Esophagus muscularis mucosa (tissue), 4 donors: ENCODE data around the gene PCDH1. TPM values are rescaled to one million over a fixed set of nuclear protein-coding genes. Genes with fewer than 3 reads are reported as not detected.
A peak's percentile ranks its signal among the peaks of the same experiment; 100 is the strongest.

Experiments
- DNase-seq: peaks from one replicate; pipeline ENCODE4 v3.0.0-alpha.2; 2017; ENCODE audit errors: extremely low spot score
- H3K27ac ChIP-seq, 4 donors: fragments of 200-600 bp; sonication (generic); replicated peaks in 1 of 4; 1 replicate in 3 of 4; 2 replicates in 1 of 4; pipeline ENCODE4 v1.5.1; 2016 to 2019; ENCODE audit warnings: mild to moderate bottlenecking in 1 of 4
- H3K27me3 ChIP-seq, 4 donors: fragments of 200-600 bp; sonication (generic); one replicate each; pipeline versions ENCODE4 v1.5.1 to v1.6.0; 2016 to 2019
- H3K36me3 ChIP-seq, 4 donors: fragments of 200-600 bp; sonication (generic); one replicate each; pipeline ENCODE4 v1.5.1; 2016 to 2019
- H3K4me1 ChIP-seq, 4 donors: fragments of 200-600 bp; sonication (generic); one replicate each; pipeline ENCODE4 v1.5.1; 2016 to 2019
- H3K4me3 ChIP-seq, 4 donors: fragments of 200-600 bp; sonication (generic); 1 replicate in 2 of 4; 2 replicates in 2 of 4; pipeline ENCODE4 v1.5.1; 2016 to 2019; ENCODE audit warnings: mild to moderate bottlenecking in 4 of 4, moderate library complexity in 1 of 4
- H3K9me3 ChIP-seq, 4 donors: fragments of 200-600 bp; sonication (generic); 1 replicate in 3 of 4; 2 replicates in 1 of 4; pipeline ENCODE4 v1.5.1; 2016 to 2019
- CTCF ChIP-seq, 3 experiments: fragments of 200-600 bp in 2 of 3; fragments of 450-650 bp in 1 of 3; sonication (generic) in 2 of 3; IDR thresholded peaks; one replicate each; pipeline ENCODE4 v1.5.1; 2017 to 2019; ENCODE audit warnings: antibody characterized with exemption in 3 of 3, mild to moderate bottlenecking in 2 of 3, moderate library complexity in 1 of 3
- EP300 ChIP-seq: sonication (generic); formaldehyde crosslinking; IDR thresholded peaks from one replicate; pipeline ENCODE4 v1.6.1; 2017; ENCODE audit warnings: antibody characterized with exemption
- POLR2A ChIP-seq: fragments of 450-650 bp; IDR thresholded peaks from one replicate; pipeline ENCODE4 v1.6.1; 2017; ENCODE audit warnings: antibody characterized with exemption, moderate library complexity, mild to moderate bottlenecking, low read depth
- POLR2AphosphoS5 ChIP-seq, 2 donors: sonication (generic); formaldehyde crosslinking; IDR thresholded peaks; one replicate each; pipeline ENCODE4 v1.6.1; 2017; ENCODE audit warnings: antibody characterized with exemption in 2 of 2
- WGBS: methylation state at CpG from one replicate; pipeline ENCODE4 v1.1.5; 2018; 5-methylcytosine and 5-hydroxymethylcytosine counted together
- intact Hi-C: fragments of 100-400 bp; cut with DNase I; formaldehyde crosslinking; loops from one replicate; pipeline ENCODE4 v1.15.1; 2023
- total RNA-seq, 4 donors: library from RNA; depleted of rRNA; stranded (reverse); fragments of >200 nt; gene quantifications; one replicate each; pipeline versions ENCODE4 v1.1.0 to v1.2.1, GENCODE V29; 2016

Gene PCDH1
- total RNA-seq, 4 donors from 2014 or later = 18.7 to 57.8 (median 38.2) TPM

GRCh38 chr5:141875795-141876627, 2.2 kb downstream of the PCDH1 start:
- intact Hi-C loops = no loop called here
- peaks cover 57 to 87% (median 68%) of the 10 kb centered on the region in 4 donors for H3K4me1 ChIP-seq
- H3K4me3 ChIP-seq = peak overlapping the region; percentile 70 to 82 (median 73)
- no peak for DNase-seq
- no peaks in the 10 kb centered on the region for H3K9me3 ChIP-seq
- H3K27me3 ChIP-seq = peaks cover 0 to 73% (median 30%) of the 10 kb centered on the region in 4 donors
- peak overlapping the region; percentile 76 to 82 (median 77) for H3K27ac ChIP-seq
- peaks cover 0 to 6% (median 0%) of the 10 kb centered on the region in 4 donors for H3K36me3 ChIP-seq
- 1% methylated on average over 24 of the region's 65 CpGs for WGBS
- TF ChIP-seq POLR2AphosphoS5 (IDR thresholded peaks at IDR 0.05) (peak in 1 of 2 donors; percentile 36), EP300 (no peak), POLR2A (no peak), CTCF (IDR thresholded peaks at IDR 0.05) (no peak)

GRCh38 chr5:141875022-141875740, 3.0 kb downstream of the PCDH1 start:
- Histone ChIP-seq H3K27ac (peak overlapping the region; percentile 76 to 82 (median 77)), H3K4me3 (peak overlapping the region; percentile 70 to 82 (median 73)), H3K36me3 (peaks cover 0 to 6% (median 0%) of the 10 kb centered on the region in 4 donors), H3K4me1 (peaks cover 53 to 84% (median 64%) of the 10 kb centered on the region in 4 donors), H3K9me3 (no peaks in the 10 kb centered on the region), H3K27me3 (peaks cover 0 to 68% (median 26%) of the 10 kb centered on the region in 4 donors)
- intact Hi-C loops = no loop called here
- no peak for DNase-seq
- TF ChIP-seq EP300 (no peak), POLR2AphosphoS5 (IDR thresholded peaks at IDR 0.05) (no peak), CTCF (IDR thresholded peaks at IDR 0.05) (no peak), POLR2A (no peak)
- WGBS = 15% methylated on average over 9 of the region's 9 CpGs

GRCh38 chr5:141874262-141874964, 3.8 kb downstream of the PCDH1 start:
- Histone ChIP-seq H3K4me3 (peak overlapping the region; percentile 70 to 82 (median 73)), H3K36me3 (peaks cover 0 to 6% (median under 1%) of the 10 kb centered on the region in 4 donors), H3K4me1 (peaks cover 47 to 76% (median 60%) of the 10 kb centered on the region in 4 donors), H3K9me3 (no peaks in the 10 kb centered on the region), H3K27ac (peak overlapping the region; percentile 41 to 82 (median 77)), H3K27me3 (peaks cover 0 to 65% (median 26%) of the 10 kb centered on the region in 4 donors)
- no peak for DNase-seq
- TF ChIP-seq POLR2AphosphoS5 (IDR thresholded peaks at IDR 0.05) = no peak
- no peak for TF ChIP-seq POLR2A
- TF ChIP-seq EP300 = no peak
- TF ChIP-seq CTCF (IDR thresholded peaks at IDR 0.05) = no peak
- intact Hi-C loops = no loop called here
- 47% methylated on average over 16 of the region's 16 CpGs for WGBS

GRCh38 chr5:141873933-141874261, 4.3 kb downstream of the PCDH1 start:
- no peak for DNase-seq
- Histone ChIP-seq H3K36me3 (peaks cover 0 to 10% (median 3%) of the 10 kb centered on the region in 4 donors), H3K27ac (peak overlapping the region; percentile 41 to 82 (median 62)), H3K4me3 (peak overlapping the region; percentile 70 to 82 (median 73)), H3K9me3 (no peaks in the 10 kb centered on the region), H3K27me3 (peaks cover 0 to 65% (median 26%) of the 10 kb centered on the region in 4 donors), H3K4me1 (peaks cover 42 to 71% (median 55%) of the 10 kb centered on the region in 4 donors)
- 87% methylated on average over 3 of the region's 3 CpGs for WGBS
- intact Hi-C loops = no loop called here
- no peak for TF ChIP-seq CTCF (IDR thresholded peaks at IDR 0.05)
- TF ChIP-seq EP300 = no peak
- no peak for TF ChIP-seq POLR2A
- no peak for TF ChIP-seq POLR2AphosphoS5 (IDR thresholded peaks at IDR 0.05)
